CD4-positive, alpha-beta T cell (primary cell): ENCODE data around the gene MIER1. TPM values are rescaled to one million over a fixed set of nuclear protein-coding genes. Genes with fewer than 3 reads are reported as not detected.

Source experiments
- ATAC-seq: fragments of 200-7000 bp; cut with Tn5 transposase; one replicate; pipeline ENCODE4 v1.10.0; 2022; ENCODE audit warnings: mild to moderate bottlenecking; ENCODE audit not compliant: poor library complexity
- CTCF ChIA-PET: fragments of 350-600 bp; sonication (Branson Sonifier 250); formaldehyde crosslinking; loops from one replicate; lab custom pipeline; 2021; ENCODE audit warnings: antibody characterized with exemption, inconsistent platforms; lab: Charles Lee
- POLR2A ChIA-PET: fragments of 350-600 bp; sonication (Branson Sonifier 250); formaldehyde crosslinking; loops from one replicate; lab custom pipeline; 2021; ENCODE audit warnings: antibody characterized with exemption, inconsistent platforms; lab: Charles Lee
- DNase-seq, 14 experiments: peaks; one replicate each; pipeline ENCODE4 v3.0.0-alpha.2; 2013 to 2020; ENCODE audit warnings: mixed read lengths in 2 of 14
- H3K27ac ChIP-seq, 2 donors: one replicate each; pipeline versions ENCODE4 v1.5.1 to v1.7.0; 2013; ENCODE audit warnings: low read length in 2 of 2, low read depth in 1 of 2, mild to moderate bottlenecking in 1 of 2
- H3K27me3 ChIP-seq, 2 experiments: 1 replicate in 1 of 2; 2 replicates in 1 of 2; pipeline versions ENCODE4 v1.6.1 to v1.7.0; 2013; ENCODE audit warnings: low read length in 2 of 2, control low read depth in 1 of 2, mild to moderate bottlenecking in 1 of 2, moderate library complexity in 1 of 2; ENCODE audit not compliant: insufficient read depth in 2 of 2, control insufficient read depth in 1 of 2
- H3K36me3 ChIP-seq: one replicate; pipeline ENCODE4 v1.6.1; 2013; ENCODE audit warnings: low read length, control low read depth; ENCODE audit not compliant: insufficient read depth
- H3K4me1 ChIP-seq: one replicate; pipeline ENCODE4 v1.6.1; 2013; ENCODE audit warnings: low read length, control low read depth; ENCODE audit not compliant: insufficient read depth
- H3K4me3 ChIP-seq: one replicate; pipeline ENCODE4 v1.5.1; 2013; ENCODE audit warnings: mild to moderate bottlenecking, low read length, moderate library complexity
- H3K9me3 ChIP-seq, 2 experiments: 1 replicate in 1 of 2; 2 replicates in 1 of 2; pipeline versions ENCODE4 v1.6.1 to v1.7.0; 2013; ENCODE audit warnings: low read length in 2 of 2, mild to moderate bottlenecking in 2 of 2, control low read depth in 1 of 2, moderate library complexity in 1 of 2; ENCODE audit not compliant: control insufficient read depth in 1 of 2, insufficient read depth in 1 of 2
- H3K27ac Mint-ChIP-seq: one replicate; pipeline ENCODE4 v1.8.0; 2020; ENCODE audit warnings: mixed read lengths
- H3K27me3 Mint-ChIP-seq: one replicate; pipeline ENCODE4 v1.8.0; 2021; ENCODE audit warnings: mixed read lengths
- H3K36me3 Mint-ChIP-seq: one replicate; pipeline ENCODE4 v1.8.0; 2021; ENCODE audit warnings: low read depth, mixed read lengths
- H3K4me1 Mint-ChIP-seq: one replicate; pipeline ENCODE4 v1.8.0; 2021; ENCODE audit warnings: low read depth, mixed read lengths
- H3K4me3 Mint-ChIP-seq: one replicate; pipeline ENCODE4 v1.8.0; 2020; ENCODE audit warnings: mild to moderate bottlenecking, mixed read lengths
- H3K9me3 Mint-ChIP-seq: one replicate; pipeline ENCODE4 v1.8.0; 2020; ENCODE audit warnings: mixed read lengths
- CTCF ChIP-seq: fragments of 200-600 bp; IDR thresholded peaks from one replicate; pipeline ENCODE4 v1.8.0; 2022; ENCODE audit warnings: antibody characterized with exemption, mild to moderate bottlenecking
- intact Hi-C, 2 experiments: fragments of 100-400 bp; cut with DNase I in 1 of 2; cut with micrococcal nuclease in 1 of 2; formaldehyde crosslinking; loops; one replicate each; pipeline versions ENCODE4 v1.15.1 to v1.9.0; 2023 to 2025; cut with DNase I, micrococcal nuclease
- total RNA-seq, 174 experiments: library from RNA in 2 of 174; stranded (reverse) in 2 of 174; gene quantifications; one replicate each; pipeline ENCODE4 v1.2.3 and lab custom pipeline; 2021 to 2026

MIER1 gene
- total RNA-seq, 2 experiments from 2014 or later, result 106 to 107 TPM

GRCh38 chr1:66929999-66930822 is 5.4 kb downstream of the MIER1 start:
- Mint-ChIP-seq H3K27me3 (no peaks in the 10 kb centered on the region), H3K4me3 (peak overlapping the region; percentile 91), H3K9me3 (no peaks in the 10 kb centered on the region), H3K36me3 (peaks cover 26% of the 10 kb centered on the region), H3K27ac (peak overlapping the region; percentile 84), H3K4me1 (peaks cover 74% of the 10 kb centered on the region)
- peak; percentile 52 for TF ChIP-seq CTCF
- H3K9me3 ChIP-seq, result no peaks in the 10 kb centered on the region
- ATAC-seq (peak; percentile 66), DNase-seq (peak; percentile 88 to 98 (median 94))
- ChIA-PET CTCF (interaction anchor here (0.7 kb wide), 2 partner anchors 21 to 51 kb away, joined by 3 read pairs; no protein-coding TSS in a partner anchor), POLR2A (interaction anchor here (0.7 to 1.8 kb wide), 15 partner anchors 15 to 241 kb away, joined by 3 to 9 read pairs (median 4); partner anchors contain the start of gene SLC35D1)
- intact Hi-C loops, result loop anchor here (2.0 to 10.0 kb wide), 10 partner anchors 32 to 1505 kb away; partner anchors contain the start of genes SERBP1 (in 2 of the 2), LEPR (in 1 of the 2), LEPROT (in 1 of the 2) and SLC35D1 (in 1 of the 2)
- peaks cover 18% of the 10 kb centered on the region for H3K4me1 ChIP-seq
- no peaks in the 10 kb centered on the region for H3K27me3 ChIP-seq
- no peaks in the 10 kb centered on the region for H3K36me3 ChIP-seq
- H3K4me3 ChIP-seq, result peak overlapping the region; percentile 93
- peak overlapping the region; percentile 87 to 88 for H3K27ac ChIP-seq

GRCh38 chr1:66930823-66931174 is 6.0 kb downstream of the MIER1 start:
- peaks cover 21% of the 10 kb centered on the region for H3K36me3 Mint-ChIP-seq
- H3K9me3 ChIP-seq, result no peaks in the 10 kb centered on the region
- no peak for TF ChIP-seq CTCF
- peak in 1 of 14 experiments; percentile 36 for DNase-seq
- H3K4me1 ChIP-seq, result peaks cover 12% of the 10 kb centered on the region
- intact Hi-C loops, result loop anchor here (2.0 to 10.0 kb wide), 7 partner anchors 37 to 1506 kb away; partner anchors contain the start of genes LEPR (in 1 of the 2), LEPROT (in 1 of the 2), SERBP1 (in 1 of the 2) and SLC35D1 (in 1 of the 2)
- peak overlapping the region; percentile 93 for H3K4me3 ChIP-seq
- H3K4me1 Mint-ChIP-seq, result peaks cover 74% of the 10 kb centered on the region
- POLR2A ChIA-PET, result interaction anchor here (0.7 to 1.8 kb wide), 10 partner anchors 16 to 240 kb away, joined by 3 to 9 read pairs (median 4); partner anchors contain the start of gene SLC35D1
- H3K27ac Mint-ChIP-seq, result peak overlapping the region; percentile 84
- H3K27me3 Mint-ChIP-seq, result no peaks in the 10 kb centered on the region
- CTCF ChIA-PET, result interaction anchor here (0.7 kb wide), 2 partner anchors 20 to 50 kb away, joined by 3 read pairs; no protein-coding TSS in a partner anchor
- peak overlapping the region; percentile 91 for H3K4me3 Mint-ChIP-seq
- no peaks in the 10 kb centered on the region for H3K36me3 ChIP-seq
- no peaks in the 10 kb centered on the region for H3K9me3 Mint-ChIP-seq
- no peak for ATAC-seq
- H3K27ac ChIP-seq, result peak overlapping the region; percentile 87 to 88
- H3K27me3 ChIP-seq, result no peaks in the 10 kb centered on the region

GRCh38 chr1:66931590-66931989 is 6.8 kb downstream of the MIER1 start:
- peak overlapping the region; percentile 93 for H3K4me3 ChIP-seq
- H3K27ac ChIP-seq, result peak overlapping the region; percentile 87 to 88
- no peaks in the 10 kb centered on the region for H3K27me3 Mint-ChIP-seq
- no peak for TF ChIP-seq CTCF
- peaks cover 72% of the 10 kb centered on the region for H3K4me1 Mint-ChIP-seq
- H3K4me1 ChIP-seq, result peaks cover 15% of the 10 kb centered on the region
- no peaks in the 10 kb centered on the region for H3K9me3 Mint-ChIP-seq
- peaks cover 21% of the 10 kb centered on the region for H3K36me3 Mint-ChIP-seq
- H3K9me3 ChIP-seq, result no peaks in the 10 kb centered on the region
- POLR2A ChIA-PET, result interaction anchor here (1.0 to 2.8 kb wide), 4 partner anchors 7 to 240 kb away, joined by 3 to 23 read pairs (median 4); partner anchors contain the start of genes DNAI4 and MIER1
- peak overlapping the region; percentile 91 for H3K4me3 Mint-ChIP-seq
- H3K36me3 ChIP-seq, result no peaks in the 10 kb centered on the region
- H3K27me3 ChIP-seq, result no peaks in the 10 kb centered on the region
- peak overlapping the region; percentile 84 for H3K27ac Mint-ChIP-seq
- CTCF ChIA-PET, result interaction anchor here (1.2 kb wide), 1 partner anchor 24 kb away, joined by 4 read pairs; no protein-coding TSS in a partner anchor
- intact Hi-C loops, result loop anchor here (2.0 to 10.0 kb wide), 7 partner anchors 36 to 1507 kb away; partner anchors contain the start of genes LEPR (in 1 of the 2), LEPROT (in 1 of the 2), SERBP1 (in 1 of the 2) and SLC35D1 (in 1 of the 2)
- DNase-seq (peak in 3 of 14 experiments; percentile 36 to 42 (median 38)), ATAC-seq (no peak)
